ENCODE results near the gene GOLGA1.

DNA sequence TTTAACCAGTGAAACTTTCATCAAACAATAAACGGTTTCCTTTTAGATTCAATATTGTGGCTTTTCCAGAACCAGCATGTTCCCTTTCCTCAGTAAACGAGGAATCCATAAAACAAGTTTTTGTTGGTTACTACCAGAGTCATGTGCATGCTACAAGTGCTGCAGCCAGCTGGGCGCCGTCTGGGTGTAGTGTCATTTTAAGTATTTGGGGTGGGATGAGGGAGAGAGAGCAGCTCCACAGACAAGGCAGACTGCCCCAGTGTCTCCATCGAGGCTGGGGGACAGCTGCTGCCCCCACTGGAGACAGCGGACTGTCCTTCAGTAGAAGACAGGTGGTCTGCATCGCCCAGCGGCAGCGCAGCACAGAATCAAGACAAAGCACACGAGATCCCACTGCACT, 61.7 kb downstream of the GOLGA1 start:
- TF ChIP-seq, protein P1, sequence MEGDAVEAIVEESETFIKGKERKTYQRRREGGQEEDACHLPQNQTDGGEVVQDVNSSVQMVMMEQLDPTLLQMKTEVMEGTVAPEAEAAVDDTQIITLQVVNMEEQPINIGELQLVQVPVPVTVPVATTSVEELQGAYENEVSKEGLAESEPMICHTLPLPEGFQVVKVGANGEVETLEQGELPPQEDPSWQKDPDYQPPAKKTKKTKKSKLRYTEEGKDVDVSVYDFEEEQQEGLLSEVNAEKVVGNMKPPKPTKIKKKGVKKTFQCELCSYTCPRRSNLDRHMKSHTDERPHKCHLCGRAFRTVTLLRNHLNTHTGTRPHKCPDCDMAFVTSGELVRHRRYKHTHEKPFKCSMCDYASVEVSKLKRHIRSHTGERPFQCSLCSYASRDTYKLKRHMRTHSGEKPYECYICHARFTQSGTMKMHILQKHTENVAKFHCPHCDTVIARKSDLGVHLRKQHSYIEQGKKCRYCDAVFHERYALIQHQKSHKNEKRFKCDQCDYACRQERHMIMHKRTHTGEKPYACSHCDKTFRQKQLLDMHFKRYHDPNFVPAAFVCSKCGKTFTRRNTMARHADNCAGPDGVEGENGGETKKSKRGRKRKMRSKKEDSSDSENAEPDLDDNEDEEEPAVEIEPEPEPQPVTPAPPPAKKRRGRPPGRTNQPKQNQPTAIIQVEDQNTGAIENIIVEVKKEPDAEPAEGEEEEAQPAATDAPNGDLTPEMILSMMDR (IDR thresholded peaks at IDR 0.05; ENCODE audit: insufficient read depth, low read depth, low read length), result no peak
- TF ChIP-seq EZH2 (IDR thresholded peaks at IDR 0.05; ENCODE audit: insufficient read depth, low read length), result no peak
